Testis (tissue), 3 donors: ENCODE results near the gene HS3ST3A1. TPM values are rescaled to one million over a fixed set of nuclear protein-coding genes. Genes with fewer than 3 reads are reported as not detected.

ENCODE experiments used
- DNase-seq: peaks from one replicate; pipeline ENCODE4 v3.0.0-alpha.2; 2019
- H3K27ac ChIP-seq, 2 donors: fragments of 200-600 bp; sonication (generic); one replicate each; pipeline ENCODE4 v1.5.1; 2019
- H3K27me3 ChIP-seq: fragments of 200-600 bp; sonication (generic); one replicate; pipeline ENCODE4 v1.5.1; 2019
- H3K36me3 ChIP-seq: fragments of 200-600 bp; sonication (generic); one replicate; pipeline ENCODE4 v1.5.1; 2017; ENCODE audit warnings: low read depth; ENCODE audit errors: missing control alignments
- H3K4me1 ChIP-seq: fragments of 200-600 bp; sonication (generic); one replicate; pipeline ENCODE4 v1.5.1; 2019
- H3K4me3 ChIP-seq, 2 donors: fragments of 200-600 bp; sonication (generic); one replicate each; pipeline ENCODE4 v1.5.1; 2017 to 2019
- H3K9me3 ChIP-seq: fragments of 200-600 bp; sonication (generic); one replicate; pipeline ENCODE4 v1.5.1; 2017
- CTCF ChIP-seq, 3 experiments: fragments of 450-650 bp in 2 of 3; fragments of 200-600 bp in 1 of 3; sonication (generic) in 1 of 3; IDR thresholded peaks; one replicate each; pipeline ENCODE4 v1.5.1; 2016 to 2019; ENCODE audit warnings: antibody characterized with exemption in 3 of 3, mild to moderate bottlenecking in 2 of 3, moderate library complexity in 1 of 3
- POLR2A ChIP-seq: fragments of 450-650 bp; IDR thresholded peaks from one replicate; pipeline ENCODE4 v1.6.1; 2017; ENCODE audit warnings: antibody characterized with exemption, mild to moderate bottlenecking, moderate library complexity
- WGBS, 2 donors: methylation state at CpG; one replicate each; pipeline ENCODE4 v1.1.5; 2018; 5-methylcytosine and 5-hydroxymethylcytosine counted together
- intact Hi-C: fragments of 100-400 bp; cut with DNase I; formaldehyde crosslinking; loops from one replicate; pipeline ENCODE4 v1.15.1; 2023; ENCODE audit warnings: low total_unique reads
- polyA plus RNA-seq: library from polyadenylated mRNA; stranded (reverse); fragments of 350-450 nt; fragmentation: Illumina TruSeq; extraction: RNeasy Lipid Tissue Mini Kit (QIAGEN cat#74804); gene quantifications from one replicate; pipeline ENCODE4 v1.2.3, GENCODE V29; 2014; ENCODE audit warnings: low read depth, low replicate concordance; ENCODE audit not compliant: insufficient read depth
- total RNA-seq, 2 donors: library from RNA; depleted of rRNA; stranded (reverse); fragments of >200 nt; gene quantifications; one replicate each; pipeline ENCODE4 v1.2.3, GENCODE V29; 2016

Gene HS3ST3A1
- total and polyA plus RNA-seq, 3 donors from 2014 or later = 3.9 to 5.9 (median 5.8) TPM

DNA sequence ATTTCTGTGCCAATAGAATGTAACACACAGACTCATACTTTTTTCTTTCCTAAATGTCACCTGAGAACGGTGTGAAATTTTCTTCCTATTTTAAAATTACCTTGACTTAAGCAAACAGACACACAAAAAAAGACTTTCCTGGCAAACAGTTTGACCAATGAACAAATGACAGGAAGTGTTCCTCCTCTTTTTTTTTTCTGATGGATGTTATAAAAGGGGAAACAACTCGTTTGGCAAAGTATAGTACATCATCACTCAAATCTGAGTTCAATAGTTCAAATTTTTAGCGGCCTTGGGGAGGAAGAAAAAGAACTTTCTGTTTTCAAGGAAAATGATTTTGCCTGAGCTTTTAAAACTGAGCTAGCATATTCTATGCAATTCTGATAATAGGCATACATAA, 19.8 kb downstream of the HS3ST3A1 start:
- no peak for DNase-seq
- peaks cover 6% of the 10 kb centered on the region for H3K4me1 ChIP-seq
- no peaks in the 10 kb centered on the region for H3K27me3 ChIP-seq
- no peak for TF ChIP-seq CTCF (IDR thresholded peaks at IDR 0.05)
- TF ChIP-seq POLR2A = no peak
- H3K36me3 ChIP-seq = no peaks in the 10 kb centered on the region
- H3K4me3 ChIP-seq = no peak overlapping the region
- 29 to 53% methylated on average over 3 of the region's 3 CpGs for WGBS, 2 donors
- H3K9me3 ChIP-seq = no peaks in the 10 kb centered on the region
- intact Hi-C loops = no loop called here
- no peak overlapping the region for H3K27ac ChIP-seq

DNA sequence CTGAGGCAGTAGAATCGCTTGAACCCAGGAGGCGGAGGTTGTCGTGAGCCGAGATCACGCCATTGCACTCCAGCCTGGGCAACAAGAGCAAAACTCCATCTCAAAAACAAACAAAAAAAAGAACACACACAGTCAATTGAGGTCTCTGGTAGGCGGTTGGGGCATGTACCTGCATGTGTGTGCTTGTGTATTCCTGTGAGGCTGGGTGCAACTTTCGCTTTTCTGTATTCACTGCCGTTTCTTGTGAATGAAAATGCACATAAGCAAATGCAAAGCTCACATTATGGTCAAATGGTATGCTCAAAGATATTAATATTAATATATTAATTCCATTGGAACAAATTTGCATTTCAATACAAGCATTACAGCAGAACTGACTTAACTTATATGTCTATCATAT, 20.9 kb downstream of the HS3ST3A1 start:
- Histone ChIP-seq H3K27ac (no peak overlapping the region), H3K27me3 (no peaks in the 10 kb centered on the region), H3K36me3 (no peaks in the 10 kb centered on the region), H3K4me1 (peaks cover 6% of the 10 kb centered on the region), H3K9me3 (no peaks in the 10 kb centered on the region), H3K4me3 (no peak overlapping the region)
- TF ChIP-seq CTCF (IDR thresholded peaks at IDR 0.05) (no peak), POLR2A (no peak)
- intact Hi-C loops = no loop called here
- DNase-seq = no peak
- 98 to 100% methylated on average over 8 of the region's 8 CpGs for WGBS, 2 donors

DNA sequence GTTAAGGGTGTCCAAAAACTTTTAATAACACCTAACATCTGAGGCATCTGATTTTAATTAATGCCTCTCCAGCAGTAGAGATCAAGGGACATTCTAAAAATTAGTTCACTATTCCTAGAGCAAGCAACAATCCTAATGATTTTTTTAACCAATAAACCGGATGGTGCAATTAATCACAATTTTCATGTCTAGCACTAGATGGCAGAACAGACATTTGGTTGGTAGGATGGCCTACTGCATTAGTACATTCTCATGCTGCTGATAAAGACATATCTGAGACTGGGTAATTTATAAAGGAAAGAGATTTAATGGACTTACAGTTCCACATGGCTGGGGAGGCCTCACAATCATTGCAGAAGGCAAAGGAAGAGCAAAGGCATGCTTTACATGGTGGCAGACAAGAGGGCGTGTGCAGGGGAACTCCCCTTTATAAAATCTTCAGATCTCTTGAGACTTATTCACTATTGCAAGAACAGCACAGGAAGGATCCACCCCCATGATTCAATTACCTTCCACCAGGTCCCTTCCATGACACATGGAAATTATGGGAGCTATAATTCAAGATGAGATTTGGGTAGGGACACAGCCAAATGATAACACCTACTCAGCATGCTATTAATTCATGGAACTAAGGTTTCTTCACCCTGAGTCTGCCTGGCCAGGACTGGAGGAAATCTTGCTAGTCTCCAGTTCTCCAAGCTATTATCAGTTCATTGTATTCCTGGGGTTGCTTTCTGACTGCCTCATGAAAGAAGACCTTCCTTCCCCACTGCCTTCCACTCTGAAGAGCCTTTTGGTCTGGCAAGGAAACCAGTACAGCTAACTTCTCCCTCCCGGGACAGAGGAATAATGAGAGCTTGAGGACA, 24.8 kb downstream of the HS3ST3A1 start:
- TF ChIP-seq CTCF (IDR thresholded peaks at IDR 0.05) (no peak), POLR2A (no peak)
- intact Hi-C loops = no loop called here
- Histone ChIP-seq H3K36me3 (no peaks in the 10 kb centered on the region), H3K4me1 (peaks cover under 1% of the 10 kb centered on the region), H3K27me3 (no peaks in the 10 kb centered on the region), H3K4me3 (no peak overlapping the region), H3K27ac (no peak overlapping the region), H3K9me3 (no peaks in the 10 kb centered on the region)
- no peak for DNase-seq
- WGBS, 2 donors = 84 to 90% methylated on average over 3 of the region's 3 CpGs

DNA sequence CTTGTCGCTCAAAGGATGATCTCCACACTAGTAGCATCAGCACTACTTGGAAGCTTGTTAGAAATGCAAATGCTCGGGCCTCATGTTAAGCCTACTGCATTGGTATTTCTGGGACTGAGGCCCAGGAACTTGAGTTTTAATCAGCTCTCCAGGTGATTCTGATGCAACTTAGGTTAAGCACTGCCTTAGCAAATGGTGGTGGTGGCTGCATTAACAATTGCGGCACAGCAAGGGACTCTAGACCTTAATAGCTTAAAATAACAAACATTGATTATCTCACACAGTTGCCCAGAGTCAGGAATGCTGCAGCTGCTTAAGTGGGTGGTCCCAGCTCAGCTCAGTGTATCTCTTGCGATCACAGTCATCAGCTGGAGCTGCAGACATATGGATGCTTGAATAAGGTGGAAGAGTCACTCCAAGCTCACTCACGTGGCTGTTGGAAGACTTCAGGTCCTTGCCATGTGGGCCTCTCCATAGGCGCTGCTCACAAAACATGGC, 25.8 kb downstream of the HS3ST3A1 start:
- Histone ChIP-seq H3K27ac (no peak overlapping the region), H3K27me3 (no peaks in the 10 kb centered on the region), H3K4me1 (no peaks in the 10 kb centered on the region), H3K36me3 (no peaks in the 10 kb centered on the region), H3K4me3 (no peak overlapping the region), H3K9me3 (no peaks in the 10 kb centered on the region)
- no peak for TF ChIP-seq CTCF (IDR thresholded peaks at IDR 0.05)
- no peak for TF ChIP-seq POLR2A
- DNase-seq = no peak
- 81 to 95% methylated on average over 6 of the region's 6 CpGs for WGBS, 2 donors
- intact Hi-C loops = no loop called here
